HG03196 (cell line): ENCODE results near the gene RIPK4.

ENCODE experiments used
- ATAC-seq: cut with Tn5 transposase; IDR thresholded peaks from one replicate; pipeline ENCODE4 v1.9.1; 2021; ENCODE audit not compliant: unreplicated experiment

The RIPK4 gene

DNA sequence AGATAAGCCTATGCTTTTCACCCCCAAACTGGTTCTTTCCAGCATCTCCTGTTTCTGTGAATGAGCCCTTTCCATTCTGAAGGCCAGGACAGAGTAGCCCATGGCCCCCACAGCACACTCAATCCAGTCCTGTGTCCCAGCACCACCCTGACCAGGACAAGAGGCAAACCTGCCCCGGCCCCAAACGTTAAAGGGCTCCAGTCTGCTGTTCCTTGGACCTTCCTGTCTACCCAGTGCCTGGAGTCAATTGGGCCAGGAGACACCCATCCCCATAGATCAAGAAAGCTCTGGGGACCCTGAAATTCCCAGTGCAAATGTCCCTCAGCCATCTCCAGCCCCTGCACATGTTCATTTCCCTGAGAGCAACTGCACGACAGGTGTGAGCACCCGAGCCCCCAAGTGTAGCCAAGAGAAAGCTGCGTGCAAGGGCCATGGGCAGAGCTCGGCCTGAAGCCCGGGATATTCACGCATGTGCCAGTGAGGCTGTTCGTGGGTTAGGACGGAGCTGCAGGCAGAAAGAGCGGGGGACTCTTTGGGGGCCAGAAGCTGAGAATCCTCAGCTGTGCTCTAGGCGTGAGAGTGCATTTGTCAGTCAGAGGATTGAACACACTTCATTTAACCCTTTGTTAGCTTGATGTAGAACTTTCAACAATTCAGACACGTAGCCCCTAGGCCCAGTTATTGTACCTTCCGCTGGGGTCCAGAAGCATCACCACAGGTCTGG is 4.2 kb upstream of the RIPK4 start:
- no peak for ATAC-seq

- ATAC-seq: no peak
Observed at GRCh38 chr21:41769933-41770332, 3.1 kb upstream of the RIPK4 start.

DNA sequence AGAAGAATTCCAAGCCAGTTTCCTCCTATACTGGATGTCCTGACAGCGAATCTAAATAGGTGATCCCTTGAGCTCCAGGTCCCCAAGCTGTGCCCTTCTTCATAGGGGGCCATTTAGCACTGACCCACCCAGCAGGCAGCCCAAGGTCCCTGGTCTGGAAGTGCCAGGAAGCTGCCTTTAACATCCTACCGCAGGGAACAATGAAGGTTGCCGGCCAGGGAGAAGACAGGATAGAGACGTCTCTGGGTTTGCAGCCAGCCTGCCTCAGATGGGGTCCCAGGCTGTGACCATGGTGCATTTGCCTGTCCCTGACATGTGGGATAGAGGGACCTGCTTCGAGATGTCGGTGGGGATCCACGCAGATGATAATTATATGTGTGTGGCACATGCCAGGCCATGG is 2.7 kb upstream of the RIPK4 start:
- ATAC-seq: no peak

- no peak for ATAC-seq
Observed at GRCh38 chr21:41769111-41769510, 2.3 kb upstream of the RIPK4 start.

GRCh38 chr21:41768437-41769042 is 1.7 kb upstream of the RIPK4 start:
- ATAC-seq: no peak

GRCh38 chr21:41767606-41768436 is 969 bp upstream of the RIPK4 start:
- no peak for ATAC-seq

DNA sequence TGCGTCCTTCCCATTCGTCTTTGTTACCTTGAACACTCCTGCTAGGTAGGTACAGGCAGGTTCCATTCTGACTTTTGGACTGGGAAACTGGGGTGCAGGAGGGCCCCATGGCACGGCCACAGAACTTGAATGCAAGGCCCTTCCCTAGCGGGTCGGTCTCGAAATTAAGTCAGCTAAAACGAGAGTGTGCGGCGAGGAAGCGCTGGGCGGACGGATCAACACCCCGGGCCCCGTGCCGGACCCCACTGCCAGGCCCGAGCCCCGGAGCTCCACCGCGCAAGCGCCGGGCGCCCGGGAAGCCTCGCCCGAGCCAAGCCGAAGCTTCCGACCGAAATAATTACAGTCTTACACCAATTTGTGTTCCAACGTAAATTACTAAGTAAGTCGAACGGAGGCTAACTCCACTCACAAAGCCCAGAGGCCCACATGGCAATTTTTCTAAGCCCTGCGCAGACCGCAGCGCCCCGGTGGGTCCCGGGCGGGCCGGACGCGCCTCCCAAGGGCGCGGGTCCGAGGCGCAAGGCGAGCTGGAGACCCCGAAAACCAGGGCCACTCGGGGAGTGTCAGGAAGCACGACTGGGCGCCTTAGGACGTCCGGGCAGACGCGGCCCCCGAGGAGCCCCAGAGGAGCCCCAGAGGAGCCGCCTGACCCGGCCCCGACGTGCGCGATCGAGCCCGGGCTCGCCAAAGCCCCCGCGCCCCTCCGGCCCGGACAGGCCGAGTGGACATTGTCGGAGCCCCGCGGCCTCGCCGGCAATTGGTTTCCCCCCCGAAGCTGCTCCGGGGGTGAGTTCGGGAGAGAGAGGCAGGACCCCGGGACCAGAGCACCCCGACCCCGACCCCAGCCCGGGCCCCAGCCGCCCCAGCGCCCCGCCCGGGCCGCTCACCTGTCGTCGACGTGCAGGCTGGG is 624 bp downstream of the RIPK4 start:
- no peak for ATAC-seq

DNA sequence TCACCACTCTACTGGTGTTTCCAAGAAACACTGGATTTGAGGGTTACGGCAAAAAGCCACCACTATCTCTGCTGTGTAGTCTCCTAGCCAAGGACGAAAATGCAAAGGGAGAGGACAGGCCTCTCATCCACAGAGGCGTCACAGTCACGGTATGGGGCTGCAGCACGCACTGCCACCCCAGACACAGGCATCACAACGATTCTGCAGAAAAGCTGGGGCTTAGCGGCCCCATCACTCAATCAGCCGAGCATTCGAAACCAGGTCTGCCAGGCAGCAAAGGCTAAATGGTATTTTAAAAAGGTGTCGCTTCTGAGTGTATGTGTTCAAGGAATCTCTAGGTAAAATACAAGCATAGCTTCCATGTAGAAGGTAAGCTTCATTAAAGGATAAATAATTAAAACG is 1.4 kb downstream of the RIPK4 start:
- ATAC-seq: no peak

DNA sequence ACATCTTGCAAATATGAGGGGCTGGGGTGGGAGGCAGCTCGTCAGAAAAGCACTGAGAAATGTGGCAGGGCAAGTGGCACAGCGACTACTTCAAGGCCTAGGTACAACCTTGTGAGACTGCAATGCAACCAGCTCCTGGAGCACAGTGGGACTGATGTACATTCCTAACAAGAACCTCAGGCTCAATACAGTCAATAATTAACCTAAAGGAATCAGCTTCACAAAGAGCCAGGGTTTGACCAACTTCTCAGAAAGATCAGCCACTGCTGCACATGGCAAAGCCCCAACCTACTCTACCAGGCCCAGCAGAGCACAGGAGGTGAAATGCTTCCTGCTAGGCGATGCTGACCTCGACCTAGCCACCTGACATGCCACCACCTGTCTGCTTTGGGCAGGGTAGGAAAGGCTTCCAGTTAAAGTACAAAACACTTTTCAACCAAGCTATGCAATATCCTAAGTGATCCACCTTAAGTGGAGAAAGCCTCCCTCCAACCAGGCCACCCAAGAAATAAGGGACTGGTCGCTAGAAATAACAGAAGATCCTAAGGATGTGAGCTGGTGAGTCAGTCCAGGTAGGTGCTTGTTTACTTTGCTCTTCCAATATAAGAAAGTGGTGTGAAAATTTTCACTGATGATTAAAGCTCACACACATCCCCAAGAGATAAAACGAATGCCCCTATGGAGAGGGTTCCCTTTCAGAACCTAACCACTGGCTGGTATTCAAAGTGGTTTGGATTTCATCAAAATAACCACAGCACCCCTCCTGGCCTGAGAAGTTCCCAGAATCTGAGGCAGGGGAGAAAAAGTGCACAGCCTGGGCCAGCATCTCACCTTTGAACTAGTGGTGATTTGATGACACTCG is 2.1 kb downstream of the RIPK4 start:
- ATAC-seq: no peak

DNA sequence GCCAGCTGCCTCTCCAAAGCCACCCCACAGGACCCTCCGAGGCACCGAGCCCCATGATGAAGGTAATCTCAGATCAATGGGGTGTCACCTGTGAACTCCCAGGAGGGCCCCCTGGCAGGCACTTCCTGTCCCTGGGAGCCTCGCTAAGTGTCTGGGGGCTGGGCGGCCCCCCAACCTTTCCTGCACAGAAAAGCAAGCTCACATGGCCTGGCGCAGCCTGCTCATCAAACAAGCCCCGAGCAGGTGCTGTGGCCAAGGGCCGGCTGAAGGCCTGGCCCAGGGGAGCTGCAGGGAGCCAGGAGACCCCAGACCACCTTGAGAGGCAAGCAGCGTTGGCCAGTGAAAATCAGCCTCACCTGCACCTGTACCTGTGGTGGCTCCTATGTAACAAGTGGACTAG is 2.9 kb downstream of the RIPK4 start:
- ATAC-seq: no peak

DNA sequence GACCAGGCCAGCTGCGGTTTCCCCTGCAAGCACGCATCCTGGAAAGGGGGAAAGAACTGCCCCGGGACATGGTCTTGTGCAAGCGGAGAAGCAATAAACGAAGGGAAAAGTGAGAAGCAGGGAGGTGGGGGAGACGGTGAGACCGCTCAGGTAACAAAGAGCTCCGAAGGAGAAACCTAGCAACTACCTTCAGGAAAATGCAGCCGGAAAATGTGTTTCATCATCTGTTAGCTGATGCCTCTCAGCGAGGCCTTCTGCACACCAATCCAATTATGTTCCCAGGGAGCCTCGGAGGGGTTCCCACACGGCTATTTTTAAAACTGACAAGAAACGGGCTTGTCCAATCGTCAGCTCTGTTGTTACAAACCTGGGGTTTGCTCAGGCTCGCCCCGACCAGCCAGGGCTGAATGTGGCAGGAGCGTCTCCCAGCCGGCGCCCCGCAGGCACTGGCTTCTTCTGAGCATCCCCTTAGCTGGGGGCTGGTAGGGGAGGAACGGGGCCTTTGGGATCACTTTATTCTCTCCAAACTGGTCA is 3.4 kb downstream of the RIPK4 start:
- ATAC-seq: no peak

DNA sequence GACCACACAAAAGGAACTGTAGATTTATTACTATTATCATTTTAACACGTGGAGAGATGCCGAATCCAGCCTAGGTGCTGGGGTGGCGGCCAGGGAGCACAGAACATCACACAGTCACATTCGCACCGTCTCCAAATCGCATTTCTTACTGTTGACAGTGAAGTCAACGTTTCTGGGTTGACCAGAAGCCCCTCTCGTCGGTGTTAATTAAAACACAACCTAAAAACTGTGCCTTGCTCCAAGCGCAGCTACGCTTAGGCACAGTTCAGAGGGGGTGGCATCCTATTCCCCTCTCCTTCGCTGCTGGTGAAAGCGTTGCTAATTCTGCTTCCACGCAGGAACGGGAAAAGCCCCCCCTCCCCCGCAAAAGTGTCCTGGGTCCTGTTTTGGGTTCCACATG is 4.1 kb downstream of the RIPK4 start:
- ATAC-seq: no peak

DNA sequence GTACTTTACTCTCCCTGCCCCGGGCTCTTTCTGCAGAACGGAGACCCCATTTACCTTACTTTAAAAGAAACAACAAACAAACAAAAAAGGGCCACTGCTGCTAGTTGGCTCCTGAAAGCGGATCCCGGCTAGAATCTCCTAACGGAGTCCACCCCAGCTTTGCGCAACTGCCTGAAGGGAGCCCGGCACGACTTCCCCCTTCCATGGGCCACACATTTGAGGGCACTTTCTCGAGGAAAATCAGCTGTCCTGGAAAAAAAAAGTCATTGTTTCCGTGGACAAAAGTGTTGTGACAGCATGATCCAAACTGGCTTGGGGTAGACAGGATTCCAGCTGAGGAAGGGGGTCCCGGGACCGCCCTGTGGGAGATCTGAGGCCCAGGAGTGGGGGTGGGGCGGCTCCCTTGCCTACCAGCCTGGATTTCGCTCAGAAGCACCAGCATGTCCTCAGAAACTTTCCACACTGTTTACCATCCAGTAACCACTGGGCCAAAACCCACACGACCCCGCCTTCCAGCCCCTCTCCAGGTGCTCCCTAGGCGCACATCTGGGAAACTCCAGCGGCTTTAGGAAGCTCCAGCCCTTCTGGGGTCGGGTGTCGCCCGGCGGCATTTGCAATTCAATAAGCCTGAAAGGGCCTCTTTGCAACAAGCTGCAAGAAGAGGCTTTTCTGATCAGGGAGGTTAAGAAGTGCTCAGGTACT is 4.8 kb downstream of the RIPK4 start:
- no peak for ATAC-seq

DNA sequence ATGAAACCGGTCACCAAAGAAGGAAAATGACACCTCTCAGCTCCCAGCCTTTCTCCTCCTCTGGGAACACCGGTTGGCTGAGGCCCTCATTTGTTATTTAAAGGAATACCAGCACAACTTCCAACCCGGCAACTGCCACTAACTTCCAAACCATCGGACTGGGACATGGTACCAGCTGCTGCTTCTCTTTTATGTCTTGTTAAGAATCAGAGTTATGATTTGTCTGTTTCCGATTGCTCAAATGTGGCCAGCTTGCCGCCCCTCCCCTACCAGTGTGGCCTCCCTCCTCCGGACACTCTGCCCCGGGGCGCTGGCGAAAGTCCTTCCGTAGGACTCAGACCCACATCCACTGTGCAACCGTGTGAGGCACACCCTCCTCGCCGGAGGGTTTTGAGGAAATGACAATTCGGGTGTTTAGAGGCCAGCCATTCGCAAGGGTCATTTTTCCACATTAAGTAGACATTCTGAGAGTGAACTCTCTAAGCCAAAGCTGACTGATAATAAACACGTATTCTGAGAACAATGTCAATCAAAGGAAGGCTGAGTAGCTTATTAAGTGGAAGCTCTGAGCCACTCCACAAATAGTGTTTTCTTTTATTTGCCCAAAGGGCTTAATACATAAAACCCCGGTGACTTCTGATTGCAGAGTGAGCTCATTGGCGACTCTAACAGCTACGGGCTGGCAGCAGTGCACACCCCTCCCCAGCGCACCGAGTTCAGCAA is 5.5 kb downstream of the RIPK4 start:
- no peak for ATAC-seq

DNA sequence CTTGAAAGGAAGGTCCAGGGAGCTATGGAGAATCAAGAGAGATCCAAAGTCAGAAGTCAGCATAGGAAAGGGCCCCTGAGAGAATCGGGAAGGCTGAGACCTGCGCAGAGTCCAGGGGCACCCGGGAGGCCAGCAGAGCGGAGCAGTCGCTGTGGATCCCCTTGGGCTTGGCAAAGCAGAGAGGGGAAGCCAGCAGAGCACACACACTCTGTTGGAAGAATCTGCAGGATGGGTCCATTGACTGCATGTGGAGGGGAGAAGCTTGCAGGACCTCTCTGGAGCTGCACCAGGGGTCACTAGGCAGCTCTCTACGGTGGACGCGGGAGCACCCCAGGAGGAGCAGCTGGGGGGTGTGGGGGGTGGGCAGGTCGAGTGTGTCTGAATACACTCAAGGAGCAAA is 6.4 kb downstream of the RIPK4 start:
- ATAC-seq: no peak

DNA sequence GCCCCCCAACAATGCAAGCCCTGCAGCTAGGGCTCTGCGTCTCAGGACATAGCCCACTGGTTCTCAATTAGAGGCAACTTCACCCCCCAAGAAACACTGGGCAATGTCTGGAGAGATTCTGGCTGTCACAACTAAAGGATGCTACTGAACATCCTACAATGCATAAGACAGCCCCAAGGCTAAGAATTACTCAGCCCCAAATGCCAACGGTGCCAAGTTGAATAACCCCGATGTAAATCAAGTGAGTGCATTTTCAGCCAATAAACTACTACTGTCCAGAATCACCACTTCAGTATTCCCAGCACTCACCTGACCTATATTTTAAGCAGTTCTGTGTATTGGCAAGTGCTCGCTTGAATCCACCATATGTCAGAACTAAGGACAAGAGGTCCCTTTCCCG is 6.9 kb downstream of the RIPK4 start:
- no peak for ATAC-seq

GRCh38 chr21:41759214-41759840 is 7.5 kb downstream of the RIPK4 start:
- no peak for ATAC-seq

- ATAC-seq: no peak
Observed at GRCh38 chr21:41758550-41758949, 8.3 kb downstream of the RIPK4 start.
